Keratinocyte (primary cell): ENCODE data around the gene NR2C1.

Experiments
- CTCF ChIP-seq, 3 experiments: IDR thresholded peaks in 1 of 3; conservative IDR thresholded peaks in 1 of 3; optimal IDR thresholded peaks in 1 of 3; 2 replicates in 2 of 3; 3 replicates in 1 of 3; pipeline versions ENCODE3 to v1.5.1; 2011; ENCODE audit warnings: low read length in 3 of 3, mild to moderate bottlenecking in 3 of 3, moderate library complexity in 2 of 3, control low read depth in 1 of 3, inconsistent platforms in 1 of 3; ENCODE audit not compliant: insufficient read depth in 2 of 3; ENCODE audit errors: extremely low read depth in 1 of 3
- EZH2 ChIP-seq: IDR thresholded peaks from one replicate; pipeline ENCODE4 v1.6.1; 2012; ENCODE audit warnings: inconsistent platforms, mild to moderate bottlenecking, low read length, moderate library complexity

GRCh38 chr12:94998326-94998725 is 75.1 kb downstream of the NR2C1 start:
- TF ChIP-seq CTCF (optimal IDR thresholded peaks at IDR 0.05 in 1 of 3, IDR thresholded peaks at IDR 0.05 in 1 of 3, conservative IDR thresholded peaks at IDR 0.05 in 1 of 3; ENCODE audit: extremely low read depth in 1 of 3, insufficient read depth in 2 of 3, low read length in 3 of 3) (no peak), EZH2 (no peak)
